Liver (tissue), 9 donors: Measurements from ENCODE around the gene GJB1. TPM values are rescaled to one million over a fixed set of nuclear protein-coding genes. Genes with fewer than 3 reads are reported as not detected.

Source experiments
- DNase-seq: peaks from one replicate; pipeline ENCODE4 v3.0.0-alpha.2; 2017; ENCODE audit warnings: low spot score
- H3K27ac ChIP-seq, 2 donors: one replicate each; pipeline ENCODE4 v1.7.0; 2013; ENCODE audit warnings: inconsistent platforms in 2 of 2, low read length in 2 of 2, control low read depth in 1 of 2, low read depth in 1 of 2, mild to moderate bottlenecking in 1 of 2
- H3K27me3 ChIP-seq, 4 donors: one replicate each; pipeline versions ENCODE4 v1.6.1 to v1.7.0; 2013; ENCODE audit warnings: low read length in 3 of 4, inconsistent platforms in 1 of 4, mild to moderate bottlenecking in 1 of 4, moderate library complexity in 1 of 4; ENCODE audit not compliant: control insufficient read depth in 4 of 4, insufficient read depth in 4 of 4
- H3K36me3 ChIP-seq, 4 donors: one replicate each; pipeline versions ENCODE4 v1.6.1 to v1.7.0; 2013; ENCODE audit warnings: low read length in 3 of 4, mild to moderate bottlenecking in 3 of 4, low read depth in 1 of 4, moderate library complexity in 1 of 4; ENCODE audit not compliant: control insufficient read depth in 4 of 4, insufficient read depth in 3 of 4
- H3K4me1 ChIP-seq, 4 donors: one replicate each; pipeline versions ENCODE4 v1.6.1 to v1.7.0; 2013; ENCODE audit warnings: low read length in 3 of 4, mild to moderate bottlenecking in 3 of 4, moderate library complexity in 1 of 4; ENCODE audit not compliant: control insufficient read depth in 4 of 4, insufficient read depth in 4 of 4
- H3K4me3 ChIP-seq, 3 donors: one replicate each; pipeline versions ENCODE4 v1.6.1 to v1.7.0; 2013; ENCODE audit warnings: low read length in 3 of 3, control low read depth in 1 of 3, low read depth in 1 of 3, mild to moderate bottlenecking in 1 of 3
- H3K9ac ChIP-seq, 2 donors: one replicate each; pipeline ENCODE4 v1.7.0; 2013; ENCODE audit warnings: low read length in 2 of 2, mild to moderate bottlenecking in 2 of 2, moderate library complexity in 2 of 2, control low read depth in 1 of 2, low read depth in 1 of 2
- H3K9me3 ChIP-seq, 4 donors: one replicate each; pipeline versions ENCODE4 v1.6.1 to v1.7.0; 2013; ENCODE audit warnings: low read length in 3 of 4; ENCODE audit not compliant: control insufficient read depth in 4 of 4
- EGR1 ChIP-seq, 2 donors: IDR thresholded peaks; 2 replicates each; pipeline ENCODE4 v1.6.1; 2016 to 2018; ENCODE audit warnings: antibody characterized with exemption in 2 of 2, low read depth in 2 of 2
- FOXA1 ChIP-seq: IDR thresholded peaks from 2 replicates; pipeline ENCODE4 v1.6.1; 2016; ENCODE audit warnings: antibody characterized with exemption
- FOXA2 ChIP-seq: IDR thresholded peaks from 2 replicates; pipeline ENCODE4 v1.6.1; 2016; ENCODE audit warnings: antibody characterized with exemption
- HNF4A ChIP-seq, 2 donors: conservative IDR thresholded peaks; 2 replicates each; pipeline ENCODE4 v1.6.1; 2016; ENCODE audit warnings: antibody characterized with exemption in 2 of 2, mild to moderate bottlenecking in 2 of 2
- HNF4G ChIP-seq: IDR thresholded peaks from 2 replicates; pipeline ENCODE4 v1.6.1; 2016; ENCODE audit warnings: antibody characterized with exemption
- JUND ChIP-seq, 2 donors: IDR thresholded peaks; 2 replicates each; pipeline ENCODE4 v1.6.1; 2016; ENCODE audit warnings: antibody characterized with exemption in 2 of 2
- NR2F2 ChIP-seq: IDR thresholded peaks from 2 replicates; pipeline ENCODE4 v1.6.1; 2016; ENCODE audit warnings: antibody characterized with exemption
- RAD21 ChIP-seq, 2 donors: IDR thresholded peaks; 2 replicates each; pipeline ENCODE4 v1.6.1; 2016; ENCODE audit warnings: antibody characterized with exemption in 2 of 2, mild to moderate bottlenecking in 2 of 2
- SP1 ChIP-seq: IDR thresholded peaks from 2 replicates; pipeline ENCODE4 v1.6.1; 2018; ENCODE audit warnings: antibody characterized with exemption, mild to moderate bottlenecking
- TAF1 ChIP-seq: conservative IDR thresholded peaks from 2 replicates; pipeline ENCODE4 v1.6.1; 2016; ENCODE audit warnings: antibody characterized with exemption, mild to moderate bottlenecking
- WGBS: extraction: QIAGEN DNeasy Blood & Tissue Kit; methylation state at CpG from one replicate; pipeline ENCODE4 v1.1.7; 2013; 5-methylcytosine and 5-hydroxymethylcytosine counted together
- polyA plus RNA-seq, 2 donors: library from polyadenylated mRNA; stranded (reverse) in 1 of 2; unstranded in 1 of 2; fragments of 200-250 nt in 1 of 2; fragments of >200 nt in 1 of 2; fragmentation: Nextera tagmentation in 1 of 2; extraction: Ambion mirVana in 1 of 2; gene quantifications; one replicate each; pipeline versions ENCODE4 v1.2.1 to v1.2.3, GENCODE V29; 2013 to 2015
- total RNA-seq, 2 donors: library from RNA; depleted of rRNA; stranded (reverse); fragments of >200 nt; gene quantifications; one replicate each; pipeline ENCODE4 v1.2.3, GENCODE V29; 2014
- TF ChIP-seq, protein P1 (sequence below): fragments of 150-350 bp; IDR thresholded peaks from 2 replicates; pipeline ENCODE4 v1.5.1; 2017; ENCODE audit warnings: improper control_type of control experiment, low read depth, low read length; ENCODE audit not compliant: missing input control
- TF ChIP-seq, protein P2 (sequence below): IDR thresholded peaks from 2 replicates; pipeline ENCODE4 v1.6.1; 2016; ENCODE audit warnings: antibody characterized with exemption
- TF ChIP-seq, protein P3 (sequence below): IDR thresholded peaks from 2 replicates; pipeline ENCODE4 v1.6.1; 2016; ENCODE audit warnings: antibody characterized with exemption, mild to moderate bottlenecking
- TF ChIP-seq, protein P4 (sequence below): IDR thresholded peaks from 2 replicates; pipeline ENCODE4 v1.6.1; 2016; ENCODE audit warnings: antibody characterized with exemption
- TF ChIP-seq, protein P5 (sequence below): IDR thresholded peaks from 2 replicates; pipeline ENCODE4 v1.6.1; 2016; ENCODE audit warnings: antibody characterized with exemption
- donor health status: healthy.
- donor health status: healthy.
- donor health status: healthy.
- donor health status: healthy.
- donor health status: healthy.

Gene GJB1
- total and polyA plus RNA-seq, 4 donors: 77.1 to 251 (median 199) TPM

DNA sequence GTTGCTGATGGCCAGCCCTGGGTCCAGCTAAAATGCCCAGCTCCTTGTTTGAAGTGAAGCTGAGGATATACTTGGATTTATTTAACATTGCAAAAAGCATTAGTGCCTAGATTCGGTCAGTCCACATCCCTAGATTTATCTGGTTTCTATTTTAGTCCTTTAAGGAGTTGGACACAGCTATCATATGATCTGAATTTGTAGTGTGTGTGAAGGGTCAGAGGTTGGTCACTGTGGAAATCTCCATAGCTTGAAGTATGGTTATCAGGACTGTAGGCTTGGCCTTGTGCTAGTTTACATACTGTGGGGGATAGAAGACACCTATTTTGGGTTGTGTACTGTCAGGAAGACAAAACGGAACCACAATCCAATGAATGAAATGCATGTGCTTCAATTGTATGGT is 49.6 kb upstream of the GJB1 start:
- no peak overlapping the region for H3K27ac ChIP-seq
- DNase-seq: no peak
- 92% methylated on average over 2 of the region's 2 CpGs for WGBS
- no peak overlapping the region for H3K4me3 ChIP-seq
- H3K36me3 ChIP-seq: no peaks in the 10 kb centered on the region
- no peaks in the 10 kb centered on the region for H3K9me3 ChIP-seq
- TF ChIP-seq RAD21 (IDR thresholded peaks at IDR 0.05): no peak
- H3K9ac ChIP-seq: no peak overlapping the region
- H3K4me1 ChIP-seq: no peaks in the 10 kb centered on the region
- H3K27me3 ChIP-seq: peaks cover 0 to 2% (median 0%) of the 10 kb centered on the region in 4 donors

DNA sequence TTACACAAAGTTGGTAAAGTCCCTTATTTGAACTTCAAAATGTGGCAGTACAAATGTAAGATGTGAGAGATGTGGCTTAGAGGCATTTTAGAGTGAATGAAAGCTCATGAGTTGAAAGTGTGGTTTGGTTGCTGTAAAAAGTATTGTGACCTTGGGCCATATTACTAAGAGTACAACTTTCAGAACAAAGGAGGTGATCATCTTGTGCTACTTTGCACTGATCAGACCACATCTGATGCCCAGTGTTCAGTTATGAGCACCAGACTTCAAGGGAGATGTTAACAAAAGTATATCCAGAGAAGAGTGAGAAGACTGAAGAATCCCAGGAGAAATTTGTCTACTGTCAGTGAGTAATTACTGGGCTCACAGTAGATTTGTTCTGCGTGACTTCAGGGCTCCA is 48.2 kb upstream of the GJB1 start:
- 95% methylated on average over 1 of the region's 1 CpG for WGBS
- no peak overlapping the region for H3K9ac ChIP-seq
- peaks cover 0 to 8% (median 3%) of the 10 kb centered on the region in 4 donors for H3K4me1 ChIP-seq
- peaks cover 0 to 2% (median 0%) of the 10 kb centered on the region in 4 donors for H3K27me3 ChIP-seq
- no peak for DNase-seq
- no peaks in the 10 kb centered on the region for H3K36me3 ChIP-seq
- H3K9me3 ChIP-seq: no peaks in the 10 kb centered on the region
- H3K4me3 ChIP-seq: no peak overlapping the region
- TF ChIP-seq SP1 (no peak), HNF4G (no peak), HNF4A (conservative IDR thresholded peaks at IDR 0.05) (no peak), JUND (IDR thresholded peaks at IDR 0.05) (no peak), FOXA1 (no peak), EGR1 (IDR thresholded peaks at IDR 0.05; ENCODE audit: low read depth in 2 of 2) (no peak), FOXA2 (no peak), NR2F2 (no peak), TAF1 (no peak), RAD21 (IDR thresholded peaks at IDR 0.05) (no peak)
- TF ChIP-seq, protein P1, sequence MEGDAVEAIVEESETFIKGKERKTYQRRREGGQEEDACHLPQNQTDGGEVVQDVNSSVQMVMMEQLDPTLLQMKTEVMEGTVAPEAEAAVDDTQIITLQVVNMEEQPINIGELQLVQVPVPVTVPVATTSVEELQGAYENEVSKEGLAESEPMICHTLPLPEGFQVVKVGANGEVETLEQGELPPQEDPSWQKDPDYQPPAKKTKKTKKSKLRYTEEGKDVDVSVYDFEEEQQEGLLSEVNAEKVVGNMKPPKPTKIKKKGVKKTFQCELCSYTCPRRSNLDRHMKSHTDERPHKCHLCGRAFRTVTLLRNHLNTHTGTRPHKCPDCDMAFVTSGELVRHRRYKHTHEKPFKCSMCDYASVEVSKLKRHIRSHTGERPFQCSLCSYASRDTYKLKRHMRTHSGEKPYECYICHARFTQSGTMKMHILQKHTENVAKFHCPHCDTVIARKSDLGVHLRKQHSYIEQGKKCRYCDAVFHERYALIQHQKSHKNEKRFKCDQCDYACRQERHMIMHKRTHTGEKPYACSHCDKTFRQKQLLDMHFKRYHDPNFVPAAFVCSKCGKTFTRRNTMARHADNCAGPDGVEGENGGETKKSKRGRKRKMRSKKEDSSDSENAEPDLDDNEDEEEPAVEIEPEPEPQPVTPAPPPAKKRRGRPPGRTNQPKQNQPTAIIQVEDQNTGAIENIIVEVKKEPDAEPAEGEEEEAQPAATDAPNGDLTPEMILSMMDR: no peak
- TF ChIP-seq, protein P2, sequence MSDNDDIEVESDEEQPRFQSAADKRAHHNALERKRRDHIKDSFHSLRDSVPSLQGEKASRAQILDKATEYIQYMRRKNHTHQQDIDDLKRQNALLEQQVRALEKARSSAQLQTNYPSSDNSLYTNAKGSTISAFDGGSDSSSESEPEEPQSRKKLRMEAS: no peak
- TF ChIP-seq, protein P3, sequence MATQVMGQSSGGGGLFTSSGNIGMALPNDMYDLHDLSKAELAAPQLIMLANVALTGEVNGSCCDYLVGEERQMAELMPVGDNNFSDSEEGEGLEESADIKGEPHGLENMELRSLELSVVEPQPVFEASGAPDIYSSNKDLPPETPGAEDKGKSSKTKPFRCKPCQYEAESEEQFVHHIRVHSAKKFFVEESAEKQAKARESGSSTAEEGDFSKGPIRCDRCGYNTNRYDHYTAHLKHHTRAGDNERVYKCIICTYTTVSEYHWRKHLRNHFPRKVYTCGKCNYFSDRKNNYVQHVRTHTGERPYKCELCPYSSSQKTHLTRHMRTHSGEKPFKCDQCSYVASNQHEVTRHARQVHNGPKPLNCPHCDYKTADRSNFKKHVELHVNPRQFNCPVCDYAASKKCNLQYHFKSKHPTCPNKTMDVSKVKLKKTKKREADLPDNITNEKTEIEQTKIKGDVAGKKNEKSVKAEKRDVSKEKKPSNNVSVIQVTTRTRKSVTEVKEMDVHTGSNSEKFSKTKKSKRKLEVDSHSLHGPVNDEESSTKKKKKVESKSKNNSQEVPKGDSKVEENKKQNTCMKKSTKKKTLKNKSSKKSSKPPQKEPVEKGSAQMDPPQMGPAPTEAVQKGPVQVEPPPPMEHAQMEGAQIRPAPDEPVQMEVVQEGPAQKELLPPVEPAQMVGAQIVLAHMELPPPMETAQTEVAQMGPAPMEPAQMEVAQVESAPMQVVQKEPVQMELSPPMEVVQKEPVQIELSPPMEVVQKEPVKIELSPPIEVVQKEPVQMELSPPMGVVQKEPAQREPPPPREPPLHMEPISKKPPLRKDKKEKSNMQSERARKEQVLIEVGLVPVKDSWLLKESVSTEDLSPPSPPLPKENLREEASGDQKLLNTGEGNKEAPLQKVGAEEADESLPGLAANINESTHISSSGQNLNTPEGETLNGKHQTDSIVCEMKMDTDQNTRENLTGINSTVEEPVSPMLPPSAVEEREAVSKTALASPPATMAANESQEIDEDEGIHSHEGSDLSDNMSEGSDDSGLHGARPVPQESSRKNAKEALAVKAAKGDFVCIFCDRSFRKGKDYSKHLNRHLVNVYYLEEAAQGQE: no peak
- TF ChIP-seq, protein P4, sequence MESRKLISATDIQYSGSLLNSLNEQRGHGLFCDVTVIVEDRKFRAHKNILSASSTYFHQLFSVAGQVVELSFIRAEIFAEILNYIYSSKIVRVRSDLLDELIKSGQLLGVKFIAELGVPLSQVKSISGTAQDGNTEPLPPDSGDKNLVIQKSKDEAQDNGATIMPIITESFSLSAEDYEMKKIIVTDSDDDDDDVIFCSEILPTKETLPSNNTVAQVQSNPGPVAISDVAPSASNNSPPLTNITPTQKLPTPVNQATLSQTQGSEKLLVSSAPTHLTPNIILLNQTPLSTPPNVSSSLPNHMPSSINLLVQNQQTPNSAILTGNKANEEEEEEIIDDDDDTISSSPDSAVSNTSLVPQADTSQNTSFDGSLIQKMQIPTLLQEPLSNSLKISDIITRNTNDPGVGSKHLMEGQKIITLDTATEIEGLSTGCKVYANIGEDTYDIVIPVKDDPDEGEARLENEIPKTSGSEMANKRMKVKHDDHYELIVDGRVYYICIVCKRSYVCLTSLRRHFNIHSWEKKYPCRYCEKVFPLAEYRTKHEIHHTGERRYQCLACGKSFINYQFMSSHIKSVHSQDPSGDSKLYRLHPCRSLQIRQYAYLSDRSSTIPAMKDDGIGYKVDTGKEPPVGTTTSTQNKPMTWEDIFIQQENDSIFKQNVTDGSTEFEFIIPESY: no peak
- TF ChIP-seq, protein P5, sequence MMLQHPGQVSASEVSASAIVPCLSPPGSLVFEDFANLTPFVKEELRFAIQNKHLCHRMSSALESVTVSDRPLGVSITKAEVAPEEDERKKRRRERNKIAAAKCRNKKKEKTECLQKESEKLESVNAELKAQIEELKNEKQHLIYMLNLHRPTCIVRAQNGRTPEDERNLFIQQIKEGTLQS: no peak
- H3K27ac ChIP-seq: no peak overlapping the region
